A549 (cell line): ENCODE measurements around the gene UTP4. TPM values are rescaled to one million over a fixed set of nuclear protein-coding genes. Genes with fewer than 3 reads are reported as not detected.
A peak's percentile ranks its signal among the peaks of the same experiment; 100 is the strongest.

Experiments
- ATAC-seq, 2 experiments: fragments of 200-7000 bp in 1 of 2; fragments of >200 bp in 1 of 2; cut with Nextera tagmentation in 1 of 2; cut with Tn5 transposase in 1 of 2; 3 replicates each; pipeline versions ENCODE4 v1.8.0 to v1.9.1; 2018 to 2020; ENCODE audit warnings: mild to moderate bottlenecking in 1 of 2, moderate library complexity in 1 of 2
- CTCF ChIA-PET: fragments of 300-600 bp; sonication (Branson Sonifier 250); formaldehyde crosslinking; extraction: SDS; loops from one replicate; lab custom pipeline; 2021; ENCODE audit warnings: antibody characterized with exemption, inconsistent platforms; lab: Yijun Ruan, JAX
- POLR2A ChIA-PET: fragments of 350-600 bp; formaldehyde crosslinking; extraction: SDS; loops from one replicate; lab custom pipeline; 2021; ENCODE audit warnings: antibody characterized with exemption, inconsistent platforms; lab: Yijun Ruan, JAX
- DNase-seq, 2 experiments: peaks; one replicate each; pipeline versions ENCODE4 v3.0.0 to v3.0.0-alpha.2; 2011 to 2016; ENCODE audit warnings: low read depth in 1 of 2, low spot score in 1 of 2
- FAIRE-seq: peaks from 2 replicates; lab custom pipeline; 2011; peaks lifted over from hg19 to GRCh38; lab: Jason Lieb, UNC
- H3K27ac ChIP-seq, 2 experiments: fragments of >200 bp; sonication (Bioruptor Twin); formaldehyde crosslinking; 3 replicates each; pipeline ENCODE4 v1.5.1; 2016 to 2017
- H3K4me1 ChIP-seq: fragments of >200 bp; sonication (Bioruptor Twin); formaldehyde crosslinking; 3 replicates; pipeline ENCODE4 v1.6.1; 2016
- H3K4me2 ChIP-seq: fragments of >200 bp; sonication (Bioruptor Twin); formaldehyde crosslinking; 3 replicates; pipeline ENCODE4 v1.6.1; 2016
- H3K4me3 ChIP-seq: fragments of >200 bp; sonication (Bioruptor Twin); formaldehyde crosslinking; 3 replicates; pipeline ENCODE4 v1.5.1; 2016
- H3K9me3 ChIP-seq: fragments of >200 bp; sonication (Bioruptor Twin); formaldehyde crosslinking; 3 replicates; pipeline ENCODE4 v1.6.1; 2016
- ATOH8 ChIP-seq: fragments of 250-450 bp; sonication (Bioruptor Pico); IDR thresholded peaks from 2 replicates; pipeline ENCODE4 v1.5.0; 2020; ENCODE audit warnings: low read depth, mild to moderate bottlenecking, moderate library complexity
- BHLHE40 ChIP-seq: IDR thresholded peaks from 2 replicates; pipeline ENCODE4 v1.6.1; 2012; ENCODE audit warnings: low read depth, low read length, inconsistent platforms
- CBX2 ChIP-seq: fragments of 200-600 bp; sonication (generic); IDR thresholded peaks from 2 replicates; pipeline ENCODE4 v1.6.1; 2016; ENCODE audit warnings: low read depth, mild to moderate bottlenecking, borderline replicate concordance
- E2F6 ChIP-seq: IDR thresholded peaks from 2 replicates; pipeline ENCODE4 v1.6.1; 2012; ENCODE audit warnings: low read depth, borderline replicate concordance
- ELK1 ChIP-seq: fragments of 150-350 bp; IDR thresholded peaks from 2 replicates; pipeline ENCODE4 v1.6.1; 2014; ENCODE audit warnings: low read depth, mild to moderate bottlenecking, low read length
- EP300 ChIP-seq, 2 experiments: fragments of >200 bp; sonication (Bioruptor Twin); formaldehyde crosslinking; IDR thresholded peaks; 2 replicates in 1 of 2; 3 replicates in 1 of 2; pipeline ENCODE4 v1.6.1; 2016 to 2017
- ESRRA ChIP-seq: fragments of 150-350 bp; IDR thresholded peaks from 2 replicates; pipeline ENCODE4 v1.6.1; 2014; ENCODE audit warnings: mild to moderate bottlenecking, low read length, borderline replicate concordance
- HES2 ChIP-seq: fragments of >200 bp; sonication (Bioruptor Twin); formaldehyde crosslinking; IDR thresholded peaks from 2 replicates; pipeline ENCODE4 v1.6.1; 2016
- HEYL ChIP-seq: fragments of 250-450 bp; sonication (Bioruptor Pico); IDR thresholded peaks from 2 replicates; pipeline ENCODE4 v1.8.0; 2021; ENCODE audit warnings: mild to moderate bottlenecking, moderate library complexity
- MAX ChIP-seq: IDR thresholded peaks from 2 replicates; pipeline ENCODE4 v1.6.1; 2012
- MAZ ChIP-seq: fragments of 150-350 bp; IDR thresholded peaks from 2 replicates; pipeline ENCODE4 v1.6.1; 2014; ENCODE audit warnings: antibody characterized with exemption, low read depth, low read length, borderline replicate concordance
- MYC ChIP-seq: IDR thresholded peaks from 2 replicates; pipeline ENCODE4 v1.6.1; 2012; ENCODE audit warnings: mild to moderate bottlenecking, inconsistent platforms, low read length, improper control_type of control experiment, borderline replicate concordance
- NFE2L2 ChIP-seq: fragments of 150-350 bp; conservative IDR thresholded peaks from 2 replicates; pipeline ENCODE4 v1.6.1; 2014; ENCODE audit warnings: low read length
- PBX3 ChIP-seq: IDR thresholded peaks from 2 replicates; pipeline ENCODE4 v1.6.1; 2012
- POLR2AphosphoS2 ChIP-seq: conservative IDR thresholded peaks from 2 replicates; pipeline ENCODE4 v1.6.1; 2012; ENCODE audit warnings: low read length, improper control_type of control experiment, inconsistent platforms
- RAD21 ChIP-seq, 2 experiments: fragments of >200 bp in 1 of 2; sonication (Bioruptor Twin) in 1 of 2; formaldehyde crosslinking in 1 of 2; IDR thresholded peaks in 1 of 2; conservative IDR thresholded peaks in 1 of 2; 2 replicates in 1 of 2; 3 replicates in 1 of 2; pipeline ENCODE4 v1.6.1; 2012 to 2018; ENCODE audit warnings: inconsistent platforms in 1 of 2
- RCOR1 ChIP-seq: fragments of 150-350 bp; IDR thresholded peaks from 2 replicates; pipeline ENCODE4 v1.6.1; 2014; ENCODE audit warnings: antibody characterized with exemption, low read length, low read depth
- RFX5 ChIP-seq: fragments of 450-650 bp; IDR thresholded peaks from 2 replicates; pipeline ENCODE4 v1.7.1; 2014; ENCODE audit warnings: antibody characterized with exemption, mild to moderate bottlenecking, moderate library complexity
- RNF2 ChIP-seq: fragments of 200-600 bp; sonication (generic); IDR thresholded peaks from 2 replicates; pipeline ENCODE4 v1.6.1; 2016; ENCODE audit warnings: low read depth, mild to moderate bottlenecking, antibody characterized with exemption, moderate library complexity, borderline replicate concordance
- TP53 ChIP-seq: fragments of 250-450 bp; sonication (Bioruptor Pico); IDR thresholded peaks from 2 replicates; pipeline ENCODE4 v1.5.0; 2021; ENCODE audit warnings: mild to moderate bottlenecking, moderate library complexity
- ZFP36 ChIP-seq: fragments of 450-650 bp; IDR thresholded peaks from 2 replicates; pipeline ENCODE4 v1.6.1; 2014; ENCODE audit warnings: borderline replicate concordance; ENCODE audit not compliant: partially characterized antibody
- WGBS: methylation state at CpG from one replicate; pipeline ENCODE4 v1.1.6; 2017; ENCODE audit errors: missing lambda C conversion rate; 5-methylcytosine and 5-hydroxymethylcytosine counted together
- polyA plus RNA-seq, 4 experiments: library from polyadenylated mRNA; depleted of rRNA in 3 of 4; stranded (reverse); fragments of >200 nt; fragmentation: RNase III in 1 of 4; extraction: RNeasy Plus Mini Kit Qiagen cat#74134 plus additional on column Dnase treatment in 1 of 4; gene quantifications; 2 replicates in 3 of 4; 3 replicates in 1 of 4; pipeline ENCODE4 v1.2.3, GENCODE V29; 2011 to 2017

UTP4 gene
- polyA plus RNA-seq, 2 of the 4 experiments (the other 2 are of a cell fraction): 77.1 to 118 TPM

GRCh38 chr16:69108064-69108904 lies 24.2 kb upstream of the UTP4 start:
- H3K4me1 ChIP-seq: peaks cover 18% of the 10 kb centered on the region
- CTCF ChIA-PET: interaction anchor here (0.6 to 24.8 kb wide), 13 partner anchors 9 to 1169 kb away, joined by 3 to 503 read pairs (median 4); no protein-coding TSS in a partner anchor
- ATAC-seq (peak in 1 of 2 experiments; percentile 9; a peak in 1 of 6 replicates), DNase-seq (peak in 1 of 2 experiments; percentile 32), FAIRE-seq (no peak)
- POLR2A ChIA-PET: no interaction called here
- H3K4me2 ChIP-seq: peak overlapping the region; percentile 84; the same call in 2 of the 3 replicates
- no peak overlapping the region for H3K4me3 ChIP-seq
- WGBS: 85% methylated on average over 9 of the region's 9 CpGs
- TF ChIP-seq NFE2L2: no peak
- TF ChIP-seq, all 56 proteins: peak for 0
- Histone ChIP-seq H3K27ac (peak overlapping the region in 1 of 2 experiments; percentile 94; a peak in 2 of 6 replicates), H3K9me3 (no peaks in the 10 kb centered on the region)

GRCh38 chr16:69108905-69109252 lies 23.6 kb upstream of the UTP4 start:
- Histone ChIP-seq H3K27ac (peak overlapping the region in 1 of 2 experiments; percentile 48; a peak in 1 of 6 replicates), H3K4me2 (peak overlapping the region; percentile 84; the same call in 1 of the 3 replicates), H3K4me1 (peaks cover 18% of the 10 kb centered on the region), H3K9me3 (no peaks in the 10 kb centered on the region), H3K4me3 (no peak overlapping the region)
- FAIRE-seq (no peak), DNase-seq (no peak), ATAC-seq (no peak)
- TF ChIP-seq CBX2 (no peak), MAZ (no peak), MAX (no peak), EP300 (IDR thresholded peaks at IDR 0.05) (no peak), RNF2 (no peak), ZFP36 (no peak)
- WGBS: 98% methylated on average over 4 of the region's 4 CpGs
- CTCF ChIA-PET: interaction anchor here (0.5 to 24.8 kb wide), 8 partner anchors 12 to 1170 kb away, joined by 3 to 503 read pairs (median 4); no protein-coding TSS in a partner anchor
- POLR2A ChIA-PET: no interaction called here

GRCh38 chr16:69109486-69110270 lies 22.8 kb upstream of the UTP4 start:
- no peak overlapping the region for H3K4me2 ChIP-seq

More at GRCh38 chr16:69109486-69110270, 22.8 kb upstream of the UTP4 start:
- no peak for DNase-seq
- Histone ChIP-seq H3K4me3 (no peak overlapping the region), H3K27ac (no peak overlapping the region), H3K4me1 (peaks cover 18% of the 10 kb centered on the region), H3K9me3 (no peaks in the 10 kb centered on the region)
- ChIA-PET POLR2A (no interaction called here), CTCF (interaction anchor here (0.9 to 24.8 kb wide), 9 partner anchors 8 to 205 kb away, joined by 3 to 503 read pairs (median 4); no protein-coding TSS in a partner anchor)
- ATAC-seq: no peak
- FAIRE-seq: no peak
- 93% methylated on average over 21 of the region's 48 CpGs for WGBS
- TF ChIP-seq RCOR1: no peak
- no peak for TF ChIP-seq ESRRA
- no peak for TF ChIP-seq BHLHE40
- no peak for TF ChIP-seq E2F6
- TF ChIP-seq RNF2: no peak
- TF ChIP-seq PBX3: no peak
- no peak for TF ChIP-seq HES2
- no peak for TF ChIP-seq MYC
- TF ChIP-seq HEYL (CRISPR knock-in tag): no peak
- no peak for TF ChIP-seq POLR2AphosphoS2
- no peak for TF ChIP-seq ATOH8 (CRISPR knock-in tag)
- no peak for TF ChIP-seq MAZ
- TF ChIP-seq RFX5: no peak
- no peak for TF ChIP-seq ELK1
- no peak for TF ChIP-seq TP53 (CRISPR knock-in tag)
- no peak for TF ChIP-seq RAD21 (conservative IDR thresholded peaks at IDR 0.05 in 1 of 2, IDR thresholded peaks at IDR 0.05 in 1 of 2)
- no peak for TF ChIP-seq MAX
